GM23338 (cell line): ENCODE results near the gene EIF5A2. TPM values are rescaled to one million over a fixed set of nuclear protein-coding genes. Genes with fewer than 3 reads are reported as not detected.
"Not testable (repeated sequence)": the region's sequence is repeated elsewhere in the genome, so short reads cannot be mapped to it uniquely, and the experiment has no call there.

ENCODE experiments used
- ATAC-seq: fragments of 200-7000 bp; cut with Tn5 transposase; 3 replicates; pipeline ENCODE4 v1.9.1; 2020
- DNase-seq: peaks from one replicate; pipeline ENCODE4 v3.0.0-alpha.2; 2015; ENCODE audit warnings: low spot score
- H2AFZ ChIP-seq: fragments of 200-600 bp; sonication (generic); 2 replicates; pipeline ENCODE4 v1.8.0; 2016; ENCODE audit warnings: antibody characterized with exemption, mild to moderate bottlenecking, moderate library complexity
- H3F3A ChIP-seq: fragments of 200-600 bp; sonication (generic); replicated peaks from 2 replicates; pipeline ENCODE4 v1.8.0; 2017; ENCODE audit warnings: antibody characterized with exemption, mixed run types, low read depth
- H3K27ac ChIP-seq: fragments of 200-600 bp; sonication (generic); 2 replicates; pipeline ENCODE4 v1.6.1; 2016; ENCODE audit warnings: low read depth
- H3K27me3 ChIP-seq: fragments of 200-600 bp; sonication (generic); 2 replicates; pipeline ENCODE4 v1.8.0; 2016; ENCODE audit warnings: mild to moderate bottlenecking, mixed run types, moderate library complexity; ENCODE audit not compliant: insufficient read depth
- H3K36me3 ChIP-seq: fragments of 200-600 bp; sonication (generic); 2 replicates; pipeline ENCODE4 v1.8.0; 2016; ENCODE audit warnings: mild to moderate bottlenecking; ENCODE audit not compliant: insufficient read depth
- H3K4me1 ChIP-seq: fragments of 200-600 bp; sonication (generic); 2 replicates; pipeline ENCODE4 v1.8.0; 2016; ENCODE audit warnings: mild to moderate bottlenecking, moderate library complexity; ENCODE audit not compliant: insufficient read depth
- H3K4me2 ChIP-seq: fragments of 200-600 bp; sonication (generic); 2 replicates; pipeline ENCODE4 v1.7.1; 2017; ENCODE audit warnings: mixed run types
- H3K4me3 ChIP-seq: fragments of 200-600 bp; sonication (generic); 2 replicates; pipeline ENCODE4 v1.6.1; 2016; ENCODE audit warnings: mixed run types
- H3K79me2 ChIP-seq: fragments of 200-600 bp; sonication (generic); replicated peaks from 2 replicates; pipeline ENCODE4 v1.8.0; 2017; ENCODE audit warnings: mild to moderate bottlenecking; ENCODE audit not compliant: insufficient read depth
- H3K9me2 ChIP-seq: fragments of 200-600 bp; sonication (generic); 2 replicates; pipeline ENCODE4 v1.8.0; 2017; ENCODE audit not compliant: insufficient read depth
- H4K20me1 ChIP-seq: fragments of 200-600 bp; sonication (generic); replicated peaks from 2 replicates; pipeline ENCODE4 v1.8.0; 2017; ENCODE audit warnings: mild to moderate bottlenecking; ENCODE audit not compliant: insufficient read depth
- H3K27ac Mint-ChIP-seq: 2 replicates; pipeline ENCODE4 v1.8.0; 2020; ENCODE audit warnings: inconsistent platforms, mild to moderate bottlenecking, moderate library complexity, mixed read lengths
- H3K27me3 Mint-ChIP-seq: 3 replicates; pipeline ENCODE4 v1.8.0; 2022; ENCODE audit warnings: low read depth, mild to moderate bottlenecking, moderate library complexity, mixed read lengths, inconsistent platforms; ENCODE audit not compliant: insufficient read depth, poor library complexity
- H3K36me3 Mint-ChIP-seq: 3 replicates; pipeline ENCODE4 v1.8.0; 2021; ENCODE audit warnings: low read depth, mild to moderate bottlenecking, inconsistent platforms, moderate library complexity, mixed read lengths
- H3K4me1 Mint-ChIP-seq: 3 replicates; pipeline ENCODE4 v1.8.0; 2020; ENCODE audit warnings: mild to moderate bottlenecking, inconsistent platforms, mixed read lengths
- H3K4me3 Mint-ChIP-seq: 3 replicates; pipeline ENCODE4 v1.8.0; 2021; ENCODE audit warnings: moderate library complexity, mild to moderate bottlenecking, inconsistent platforms, mixed read lengths
- H3K9me3 Mint-ChIP-seq: 3 replicates; pipeline ENCODE4 v1.8.0; 2020; ENCODE audit warnings: moderate library complexity, mild to moderate bottlenecking, inconsistent platforms, mixed read lengths
- polyA plus RNA-seq: library from polyadenylated mRNA; unstranded; fragments of >200 nt; fragmentation: Nextera tagmentation; extraction: Ambion mirVana; gene quantifications from 2 replicates; pipeline ENCODE4 v1.2.1, GENCODE V29; 2016
- total RNA-seq: library from RNA; depleted of rRNA; stranded (reverse); fragments of >200 nt; shearing (Covaris generic); gene quantifications from 2 replicates; pipeline ENCODE4 v1.2.3, GENCODE V29; 2014
- TF ChIP-seq, protein P1 (sequence below), 2 experiments: fragments of 200-600 bp in 1 of 2; sonication (generic) in 1 of 2; conservative IDR thresholded peaks; 2 replicates each; pipeline versions ENCODE4 v1.5.1 to v1.6.1; 2016 to 2017; ENCODE audit warnings: antibody characterized with exemption in 2 of 2, low read depth in 2 of 2, mild to moderate bottlenecking in 2 of 2, moderate library complexity in 1 of 2

Gene EIF5A2
- total and polyA plus RNA-seq, 2 experiments from 2014 or later = 5.9 to 11.7 TPM

DNA sequence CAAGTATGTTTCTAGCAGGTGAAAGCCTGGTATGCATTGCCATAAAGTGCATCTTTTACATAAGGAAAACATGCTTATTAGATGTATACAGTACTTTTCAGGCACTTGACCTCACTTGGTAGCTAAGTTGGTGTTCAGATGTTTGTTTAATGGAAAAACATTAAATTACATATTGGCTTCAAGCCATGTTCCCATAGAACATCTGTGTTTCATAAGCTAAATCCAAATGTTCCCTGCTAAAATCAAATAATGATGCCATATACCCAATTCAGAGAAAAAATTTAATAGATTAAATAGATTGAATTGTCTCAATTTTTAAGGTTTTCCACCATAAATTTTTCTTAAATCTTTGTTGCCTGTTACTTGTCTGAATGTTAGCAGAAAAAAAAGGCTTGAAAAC, 19.3 kb downstream of the EIF5A2 start (continued):
- TF ChIP-seq, protein P1, sequence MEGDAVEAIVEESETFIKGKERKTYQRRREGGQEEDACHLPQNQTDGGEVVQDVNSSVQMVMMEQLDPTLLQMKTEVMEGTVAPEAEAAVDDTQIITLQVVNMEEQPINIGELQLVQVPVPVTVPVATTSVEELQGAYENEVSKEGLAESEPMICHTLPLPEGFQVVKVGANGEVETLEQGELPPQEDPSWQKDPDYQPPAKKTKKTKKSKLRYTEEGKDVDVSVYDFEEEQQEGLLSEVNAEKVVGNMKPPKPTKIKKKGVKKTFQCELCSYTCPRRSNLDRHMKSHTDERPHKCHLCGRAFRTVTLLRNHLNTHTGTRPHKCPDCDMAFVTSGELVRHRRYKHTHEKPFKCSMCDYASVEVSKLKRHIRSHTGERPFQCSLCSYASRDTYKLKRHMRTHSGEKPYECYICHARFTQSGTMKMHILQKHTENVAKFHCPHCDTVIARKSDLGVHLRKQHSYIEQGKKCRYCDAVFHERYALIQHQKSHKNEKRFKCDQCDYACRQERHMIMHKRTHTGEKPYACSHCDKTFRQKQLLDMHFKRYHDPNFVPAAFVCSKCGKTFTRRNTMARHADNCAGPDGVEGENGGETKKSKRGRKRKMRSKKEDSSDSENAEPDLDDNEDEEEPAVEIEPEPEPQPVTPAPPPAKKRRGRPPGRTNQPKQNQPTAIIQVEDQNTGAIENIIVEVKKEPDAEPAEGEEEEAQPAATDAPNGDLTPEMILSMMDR (conservative IDR thresholded peaks at IDR 0.05; ENCODE audit: low read depth in 2 of 2) = no peak

DNA sequence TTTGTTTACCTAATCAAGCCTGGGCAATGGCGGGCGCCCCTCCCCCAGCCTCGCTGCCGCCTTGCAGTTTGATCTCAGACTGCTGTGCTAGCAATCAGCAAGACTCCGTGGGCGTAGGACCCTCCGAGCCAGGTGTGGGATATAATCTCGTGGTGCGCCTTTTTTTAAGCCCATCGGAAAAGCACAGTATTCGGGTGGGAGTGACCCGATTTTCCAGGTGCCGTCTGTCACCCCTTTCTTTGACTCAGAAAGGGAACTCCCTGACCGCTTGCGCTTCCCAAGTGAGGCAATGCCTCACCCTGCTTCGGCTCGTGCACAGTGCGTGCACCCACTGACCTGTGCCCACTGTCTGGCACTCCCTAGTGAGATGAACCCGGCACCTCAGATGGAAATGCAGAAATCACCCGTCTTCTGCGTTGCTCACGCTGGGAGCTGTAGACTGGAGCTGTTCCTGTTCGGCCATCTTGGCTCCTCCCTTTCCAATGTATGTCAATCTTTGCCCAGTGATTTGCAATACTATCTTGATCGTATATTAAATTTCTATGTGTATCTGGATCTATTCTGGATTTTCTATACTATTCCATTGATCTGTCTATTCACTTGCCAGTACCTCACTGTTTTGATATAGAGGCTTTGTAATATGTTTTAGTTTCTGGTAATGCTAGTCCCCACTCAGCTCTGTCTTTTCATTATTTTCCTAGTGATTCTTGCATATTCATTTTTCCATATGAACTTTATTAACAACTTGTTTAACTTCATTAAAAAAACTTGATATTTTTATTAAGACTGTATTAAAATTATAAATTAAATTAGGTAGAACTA, 24.1 kb downstream of the EIF5A2 start:
- H3K9me2 ChIP-seq, H3K36me3 ChIP-seq, H3K4me1 ChIP-seq, H3K4me1 Mint-ChIP-seq, ATAC-seq, H3K27me3 ChIP-seq, H3K27ac ChIP-seq, H2AFZ ChIP-seq, H3F3A ChIP-seq, DNase-seq, H3K9me3 Mint-ChIP-seq, H4K20me1 ChIP-seq, H3K27me3 Mint-ChIP-seq, H3K79me2 ChIP-seq, H3K36me3 Mint-ChIP-seq: not testable (repeated sequence)
- Mint-ChIP-seq H3K27ac (peak overlapping the region; percentile 92; the same call in 1 of the 2 replicates), H3K4me3 (peak overlapping the region; percentile 58)
- peak overlapping the region; percentile 36; the same call in 1 of the 2 replicates for H3K4me3 ChIP-seq
- H3K4me2 ChIP-seq = peak overlapping the region; percentile 12; the same call in 1 of the 2 replicates

DNA sequence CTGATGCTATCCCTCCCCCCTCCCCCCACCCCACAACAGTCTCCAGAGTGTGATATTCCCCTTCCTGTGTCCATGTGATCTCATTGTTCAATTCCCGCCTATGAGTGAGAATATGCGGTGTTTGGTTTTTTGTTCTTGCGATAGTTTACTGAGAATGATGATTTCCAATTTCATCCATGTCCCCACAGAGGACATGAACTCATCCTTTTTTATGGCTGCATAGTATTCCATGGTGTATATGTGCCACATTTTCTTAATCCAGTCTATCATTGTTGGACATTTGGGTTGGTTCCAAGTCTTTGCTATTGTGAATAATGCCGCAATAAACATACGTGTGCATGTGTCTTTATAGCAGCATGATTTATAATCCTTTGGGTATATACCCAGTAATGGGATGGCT, 29.7 kb downstream of the EIF5A2 start:
- not testable (repeated sequence) for DNase-seq, H4K20me1 ChIP-seq, H3K9me2 ChIP-seq, H3K4me1 Mint-ChIP-seq, H2AFZ ChIP-seq, H3K4me1 ChIP-seq, H3K27me3 ChIP-seq, ATAC-seq, H3K27ac ChIP-seq, H3K4me2 ChIP-seq, H3K4me3 Mint-ChIP-seq, H3K27me3 Mint-ChIP-seq, H3K79me2 ChIP-seq, H3K4me3 ChIP-seq, H3K36me3 Mint-ChIP-seq, H3F3A ChIP-seq, H3K27ac Mint-ChIP-seq, H3K36me3 ChIP-seq, H3K9me3 Mint-ChIP-seq

DNA sequence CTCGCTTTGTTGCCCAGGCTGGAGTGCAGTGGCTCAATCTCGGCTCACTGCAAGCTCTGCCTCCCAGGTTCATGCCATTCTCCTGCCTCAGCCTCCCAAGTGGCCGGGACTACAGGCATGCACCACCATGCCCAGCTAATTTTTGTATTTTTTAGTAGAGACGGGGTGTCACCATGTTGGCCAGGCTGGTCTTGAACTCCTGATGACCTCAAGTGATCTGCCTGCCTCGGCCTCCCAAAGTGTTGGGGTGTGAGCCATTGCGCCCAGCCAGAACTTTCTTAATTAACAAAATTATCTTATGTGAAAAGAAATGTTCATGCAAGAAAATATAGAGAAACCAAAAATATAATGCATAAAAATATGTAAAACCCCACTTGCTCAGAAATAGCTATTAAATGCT, 31.1 kb downstream of the EIF5A2 start:
- H3K27me3 Mint-ChIP-seq, H3K36me3 Mint-ChIP-seq, H3K4me3 ChIP-seq, DNase-seq, H3K4me3 Mint-ChIP-seq, H3K27ac Mint-ChIP-seq, H3K4me1 Mint-ChIP-seq, H3K27ac ChIP-seq, H3F3A ChIP-seq, H4K20me1 ChIP-seq, H3K9me2 ChIP-seq, H3K36me3 ChIP-seq, H3K27me3 ChIP-seq, H3K79me2 ChIP-seq, H3K4me1 ChIP-seq, H2AFZ ChIP-seq, H3K4me2 ChIP-seq, H3K9me3 Mint-ChIP-seq, ATAC-seq: not testable (repeated sequence)
